OCI-M1 (cell line): ENCODE results near the gene FOXR2.

Experiments used
- DNase-seq: peaks from one replicate; lab custom pipeline; 2025; lab: John Stamatoyannopoulos, UW

The FOXR2 gene, protein sequence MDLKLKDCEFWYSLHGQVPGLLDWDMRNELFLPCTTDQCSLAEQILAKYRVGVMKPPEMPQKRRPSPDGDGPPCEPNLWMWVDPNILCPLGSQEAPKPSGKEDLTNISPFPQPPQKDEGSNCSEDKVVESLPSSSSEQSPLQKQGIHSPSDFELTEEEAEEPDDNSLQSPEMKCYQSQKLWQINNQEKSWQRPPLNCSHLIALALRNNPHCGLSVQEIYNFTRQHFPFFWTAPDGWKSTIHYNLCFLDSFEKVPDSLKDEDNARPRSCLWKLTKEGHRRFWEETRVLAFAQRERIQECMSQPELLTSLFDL

DNA sequence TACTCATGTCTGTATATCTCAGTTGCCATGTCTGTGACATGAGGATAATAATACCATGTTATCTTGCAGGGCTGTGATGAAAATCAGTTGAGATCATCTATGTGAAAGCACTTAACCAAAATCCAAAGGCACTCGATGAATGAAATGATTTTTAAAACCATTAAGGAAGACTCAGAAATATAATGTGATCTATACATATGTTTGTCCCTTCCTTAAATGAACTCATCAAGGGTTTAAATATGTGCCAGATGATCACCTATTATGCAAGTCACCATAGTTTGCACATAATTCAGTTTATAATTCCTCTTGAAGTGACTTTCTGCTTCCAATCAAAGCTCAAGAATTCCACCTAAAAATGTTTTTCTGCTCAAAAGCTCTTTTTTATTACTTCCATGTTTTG, at the start of gene FOXR2:
Gene FOXR2 (plus strand): TSS at position 301 of the 400 bp plus-strand sequence. CDS start 312 bp downstream, outside the sequence.
- no peak for DNase-seq

DNA sequence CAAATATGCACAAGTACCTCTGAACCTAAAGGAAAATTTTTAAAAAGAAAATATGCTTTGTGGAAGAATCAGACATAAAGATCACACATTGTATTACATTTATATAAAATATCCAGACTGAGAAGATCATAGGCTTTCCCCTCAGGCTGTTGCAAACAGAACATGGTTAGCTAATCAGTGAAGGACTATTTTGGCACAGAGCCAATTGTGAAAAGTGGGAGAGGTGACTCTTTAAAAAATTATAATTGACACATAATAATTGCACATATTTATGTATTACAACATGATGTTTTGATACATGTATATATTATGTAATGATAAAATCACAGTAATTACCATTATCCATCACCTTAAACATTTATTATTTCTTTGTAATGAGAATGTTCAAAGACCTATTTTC, 44.1 kb upstream of the FOXR2 start:
- DNase-seq, result no peak

DNA sequence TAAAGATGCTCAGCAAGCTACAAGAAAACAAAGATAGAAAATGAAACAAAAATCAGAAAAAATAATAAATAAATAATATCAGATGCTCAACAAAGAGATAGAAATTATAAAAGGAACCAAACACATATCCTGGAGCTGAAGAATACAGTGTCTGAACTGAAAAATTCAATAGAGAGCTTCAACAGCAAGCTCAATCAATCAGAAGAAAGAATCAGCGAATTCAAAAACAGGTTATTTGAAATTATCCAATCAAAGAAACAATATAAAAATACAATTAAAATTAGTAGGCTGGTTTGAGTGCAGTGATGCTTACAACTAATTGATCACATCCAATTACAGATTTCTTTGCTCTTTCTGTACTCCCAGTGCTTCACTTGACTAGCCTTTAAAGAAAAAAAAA, 40.8 kb upstream of the FOXR2 start:
- peak; percentile 1 for DNase-seq

DNA sequence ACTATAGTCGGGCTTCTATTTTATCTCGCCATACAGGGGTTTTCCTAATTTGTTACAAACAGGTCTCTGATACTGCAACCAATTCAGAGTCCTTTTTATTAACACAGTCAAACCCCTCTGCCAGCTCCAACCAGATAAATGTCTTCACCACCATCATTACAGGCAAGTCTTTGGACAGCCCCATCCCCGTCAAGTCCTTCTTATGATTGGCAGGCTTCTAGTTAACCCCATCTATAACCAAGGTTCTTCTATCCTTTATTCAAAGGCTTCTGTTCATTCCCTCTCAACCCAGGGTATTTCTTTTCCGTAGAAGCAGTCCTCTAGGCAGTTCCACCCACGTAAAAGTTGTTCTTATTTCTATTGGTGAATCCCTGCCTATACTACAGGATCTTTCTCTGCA, 29.9 kb upstream of the FOXR2 start:
- DNase-seq, result no peak

DNA sequence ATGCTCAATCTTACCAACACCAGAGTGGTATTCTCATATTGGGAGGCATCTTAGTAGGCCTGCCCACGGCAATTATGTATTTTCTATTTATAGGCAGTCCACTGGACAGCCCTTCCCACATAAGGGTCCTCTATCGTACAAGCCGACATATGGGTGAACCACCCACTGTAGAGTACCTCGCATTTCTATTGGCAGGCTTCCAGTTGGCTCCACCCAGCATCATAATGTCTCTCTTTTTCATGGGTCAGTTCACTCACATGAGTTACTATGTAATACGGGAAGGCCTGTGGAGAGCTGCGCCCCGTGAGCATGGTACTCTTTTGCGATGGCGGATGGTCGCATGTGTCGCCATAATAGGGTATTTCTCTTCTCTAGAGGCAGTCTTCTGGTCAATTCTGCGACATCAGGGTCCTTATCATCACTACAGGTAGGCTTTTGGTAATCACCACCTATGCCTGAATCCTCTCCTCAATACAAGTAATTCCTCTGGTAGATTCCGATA, 29.4 kb upstream of the FOXR2 start:
- no peak for DNase-seq

DNA sequence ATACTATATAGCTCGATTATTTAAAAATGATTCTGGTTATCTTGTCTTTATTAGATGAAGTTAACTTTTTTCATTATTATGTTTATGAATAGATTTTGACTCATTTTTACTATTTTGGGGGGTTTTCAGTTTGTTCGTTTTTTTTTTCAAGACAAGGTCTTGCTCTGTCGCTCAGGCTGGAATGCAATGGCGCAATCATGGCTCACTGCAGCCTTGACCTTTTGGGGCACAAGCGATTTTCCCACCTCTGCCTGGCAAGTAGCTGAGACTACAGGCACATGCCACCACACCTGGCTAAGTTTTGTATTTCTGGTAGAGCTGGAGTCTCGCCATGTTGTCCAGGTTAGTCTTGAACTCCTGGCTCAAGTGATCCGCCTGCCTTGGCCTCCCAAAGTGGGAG, 24.9 kb upstream of the FOXR2 start:
- no peak for DNase-seq

DNA sequence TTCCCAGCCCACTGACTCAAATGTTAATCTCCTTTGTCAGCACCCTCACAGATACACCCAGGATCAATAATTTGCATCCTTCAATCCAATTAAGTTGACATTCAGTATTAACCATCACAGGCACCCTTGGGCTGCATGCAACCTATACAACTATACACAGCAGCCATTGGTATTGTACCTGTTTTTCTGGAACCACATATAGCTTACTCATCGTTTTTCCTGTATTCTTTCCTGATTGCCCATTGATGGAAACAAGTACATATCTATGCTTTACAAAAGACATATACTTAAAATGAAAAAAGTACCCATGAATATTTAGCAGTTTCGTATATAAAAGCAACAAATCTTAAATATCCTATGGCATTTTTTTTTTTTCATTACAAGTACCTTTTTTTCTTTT, 3.7 kb upstream of the FOXR2 start:
- no peak for DNase-seq

DNA sequence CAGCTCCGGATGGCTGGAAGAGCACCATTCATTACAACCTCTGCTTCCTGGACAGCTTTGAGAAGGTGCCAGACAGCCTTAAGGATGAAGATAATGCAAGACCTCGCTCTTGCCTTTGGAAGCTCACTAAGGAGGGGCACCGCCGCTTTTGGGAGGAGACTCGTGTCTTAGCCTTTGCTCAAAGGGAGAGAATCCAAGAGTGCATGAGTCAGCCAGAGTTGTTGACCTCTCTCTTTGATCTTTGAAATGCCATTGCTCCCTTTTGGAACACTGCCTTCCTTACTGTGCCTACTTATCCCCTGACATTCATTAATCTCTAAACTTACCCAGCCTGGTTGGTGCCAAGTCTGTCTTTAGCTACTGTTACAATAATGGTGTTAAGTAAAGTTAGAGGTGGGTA, 1.2 kb downstream of the FOXR2 start:
- DNase-seq, result no peak

DNA sequence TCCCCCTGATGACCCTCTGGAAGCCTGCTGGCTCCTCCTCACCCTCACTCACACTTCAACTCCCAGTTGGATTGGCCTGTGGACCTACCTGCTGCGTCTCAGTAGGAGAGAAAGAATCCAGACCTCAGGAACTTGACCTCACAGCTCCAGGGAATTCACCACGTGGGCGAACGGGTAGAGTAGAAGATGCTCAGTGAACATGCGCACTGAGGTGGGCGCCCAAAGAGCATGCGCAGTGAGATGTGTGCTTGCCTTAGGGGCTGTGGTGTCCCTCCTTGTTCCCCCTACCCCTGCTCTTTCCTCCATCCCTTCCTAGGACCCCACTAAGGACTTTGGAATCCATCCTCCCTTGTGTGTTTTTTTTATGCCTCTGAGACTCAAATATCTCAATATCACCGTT, 12.9 kb downstream of the FOXR2 start:
- DNase-seq, result no peak

DNA sequence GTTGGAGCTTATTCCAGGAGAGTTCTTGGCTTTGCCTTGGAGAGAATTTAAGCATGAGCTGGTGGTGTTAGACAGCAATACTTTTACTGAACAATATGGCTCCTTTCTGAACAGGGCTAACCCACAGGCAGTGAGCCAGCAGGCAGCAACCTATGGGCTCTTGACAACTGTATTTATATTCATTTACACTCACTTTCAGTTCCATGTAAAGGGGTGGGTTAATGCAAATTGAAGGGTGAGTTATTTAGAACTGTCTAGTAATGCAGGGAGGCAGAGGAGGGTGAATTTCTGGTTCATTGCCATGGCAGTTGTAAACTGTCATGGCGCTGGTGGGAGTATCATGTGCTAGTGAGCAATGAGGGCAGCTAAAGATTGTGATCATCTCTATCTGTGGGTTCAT, 15.7 kb downstream of the FOXR2 start:
- peak; percentile 0 for DNase-seq

DNA sequence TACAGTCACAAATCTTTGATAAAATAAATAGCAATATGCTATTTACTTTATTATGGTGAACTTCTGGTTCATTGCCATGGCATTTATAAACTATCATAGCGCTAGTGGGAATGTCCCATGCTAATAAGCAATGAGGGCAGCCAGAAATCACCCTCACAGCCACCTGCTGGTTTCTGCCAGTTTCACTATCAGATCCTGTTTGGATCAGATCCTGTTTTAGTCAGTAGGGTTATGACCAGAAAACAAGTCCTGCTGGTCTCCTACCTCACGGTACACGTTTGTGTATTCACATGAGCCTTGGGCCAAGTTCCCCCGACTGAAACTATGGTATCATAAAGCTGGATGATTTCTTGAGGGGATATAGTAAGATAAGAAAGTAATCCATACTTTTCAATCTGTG, 17.7 kb downstream of the FOXR2 start:
- DNase-seq, result no peak

DNA sequence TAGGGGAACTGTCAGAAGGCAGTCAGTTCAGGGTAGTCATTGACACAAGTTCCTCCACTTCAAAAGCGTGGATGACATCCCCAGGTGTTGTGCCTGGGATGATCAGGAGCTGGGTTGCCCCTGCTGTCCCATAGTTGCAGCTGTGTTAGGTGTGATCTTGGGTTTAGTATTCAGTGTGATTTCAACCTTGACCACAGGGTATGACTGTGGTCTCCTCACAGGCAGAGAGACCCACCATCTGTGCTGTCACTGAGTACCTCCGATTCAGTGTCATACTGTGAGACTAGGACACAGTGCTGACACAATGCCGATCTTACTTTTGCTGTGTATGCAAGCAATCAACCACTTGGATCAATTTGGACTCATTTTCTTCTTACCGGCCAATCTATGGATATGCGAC, 25.2 kb downstream of the FOXR2 start:
- no peak for DNase-seq

DNA sequence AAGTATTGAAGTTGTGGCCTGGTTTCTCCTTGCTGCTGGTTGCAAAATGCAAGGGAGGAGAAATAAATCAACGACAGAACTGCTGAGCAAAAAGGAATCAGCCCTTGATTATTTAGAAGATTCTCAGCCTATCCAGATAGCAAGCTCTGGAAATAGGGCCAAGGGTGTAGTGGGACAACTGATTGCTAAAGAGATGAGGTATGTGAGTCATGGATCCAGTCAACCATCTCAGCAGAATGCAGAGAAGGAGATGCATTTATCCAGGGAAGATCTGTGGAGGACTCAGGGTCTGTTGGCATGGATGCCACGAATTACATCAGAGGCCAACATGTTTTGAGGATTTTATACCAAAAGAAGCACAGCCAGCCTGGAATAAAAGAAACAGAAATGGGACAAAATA, 36.7 kb downstream of the FOXR2 start:
- DNase-seq, result no peak

DNA sequence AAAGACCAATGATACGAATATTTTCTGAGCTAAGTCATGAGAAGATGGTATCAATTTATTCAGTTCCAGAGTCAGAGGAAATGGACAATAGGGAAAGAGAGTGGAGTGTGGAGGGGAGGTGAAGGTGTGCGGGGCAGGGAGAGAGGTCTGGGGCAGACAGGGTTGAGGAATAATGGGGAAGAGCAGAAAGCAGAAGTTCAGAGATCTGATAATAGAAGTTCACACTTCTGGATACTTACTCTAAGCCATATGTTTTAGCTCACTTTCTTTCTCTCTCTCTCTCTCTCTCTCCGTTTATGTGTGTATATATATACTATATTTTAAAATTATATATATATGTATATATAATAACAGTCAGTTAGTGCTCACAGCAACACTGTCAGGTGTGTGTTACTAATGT, 40.4 kb downstream of the FOXR2 start:
- peak; percentile 61 for DNase-seq

DNA sequence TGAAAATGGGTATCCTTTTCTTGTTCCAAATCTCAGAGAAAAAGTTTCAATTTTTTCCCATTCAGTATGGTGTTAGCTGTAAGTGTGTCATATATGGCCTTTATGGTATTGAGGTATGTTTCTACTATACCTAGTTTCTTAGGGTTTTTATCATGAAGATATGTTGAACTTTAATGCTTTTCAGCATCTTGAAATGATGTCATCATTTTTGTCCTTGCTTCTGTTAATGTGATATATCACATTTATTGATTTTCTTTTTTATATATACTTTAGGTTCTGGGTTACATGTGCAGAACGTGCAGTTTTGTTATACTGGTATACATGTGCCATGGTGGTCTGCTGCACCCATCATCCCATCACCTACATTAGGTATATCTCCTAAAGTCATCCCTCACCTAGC, 44.9 kb downstream of the FOXR2 start:
- DNase-seq, result no peak
